ENCODE data around the gene MINDY4. TPM values are rescaled to one million over a fixed set of nuclear protein-coding genes. Genes with fewer than 3 reads are reported as not detected.

MINDY4 gene
- total RNA-seq, 2 experiments from 2014 or later, result 0.36 to 0.60 TPM

DNA sequence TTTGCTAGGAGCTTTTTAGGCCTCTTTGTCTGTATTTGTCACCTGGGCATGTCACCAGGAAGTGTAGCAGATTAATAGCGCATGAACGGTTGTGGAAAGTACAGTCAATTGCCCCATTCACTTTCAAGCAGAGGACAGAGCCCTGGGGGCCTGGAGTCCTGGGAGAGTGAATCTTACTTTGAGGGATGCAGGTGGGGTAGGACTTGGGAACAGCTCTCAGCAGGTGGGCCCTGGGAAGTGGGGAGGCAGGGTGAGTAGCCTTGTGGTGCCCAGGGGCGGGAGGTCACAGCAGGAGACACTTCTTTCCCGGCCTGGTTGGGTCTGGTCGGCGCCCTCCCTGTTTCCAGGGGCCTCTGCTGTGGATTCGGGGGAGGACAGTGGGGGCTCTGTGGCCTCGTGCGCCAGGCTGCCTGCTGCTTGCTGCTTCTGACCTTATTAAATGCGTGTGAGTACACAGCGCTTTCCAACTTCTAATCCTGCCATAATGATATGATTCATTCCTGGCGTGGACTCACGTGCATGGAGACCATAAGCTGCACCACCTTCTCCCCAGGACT is 88.8 kb downstream of the MINDY4 start:
- H3K4me3 Mint-ChIP-seq, result no peak overlapping the region
- TF ChIP-seq CTCF (IDR thresholded peaks at IDR 0.05), result no peak
- H3K4me1 Mint-ChIP-seq (ENCODE audit: low read depth), result no peaks in the 10 kb centered on the region
- no peaks in the 10 kb centered on the region for H3K9me3 Mint-ChIP-seq
- DNase-seq (no peak), ATAC-seq (ENCODE audit: poor library complexity) (no peak)
- Histone ChIP-seq H3K4me1 (ENCODE audit: insufficient read depth, low read length) (no peaks in the 10 kb centered on the region), H3K36me3 (ENCODE audit: insufficient read depth, low read length) (no peaks in the 10 kb centered on the region), H3K27ac (ENCODE audit: low read depth in 1 of 2, low read length in 2 of 2) (no peak overlapping the region), H3K9me3 (ENCODE audit: control insufficient read depth in 1 of 2, insufficient read depth in 1 of 2, low read length in 2 of 2) (no peaks in the 10 kb centered on the region), H3K4me3 (ENCODE audit: low read length) (no peak overlapping the region), H3K27me3 (ENCODE audit: control insufficient read depth in 1 of 2, insufficient read depth in 2 of 2, low read length in 2 of 2) (no peaks in the 10 kb centered on the region)
- intact Hi-C loops (cut with DNase I, micrococcal nuclease), result no loop called here
- no peaks in the 10 kb centered on the region for H3K27me3 Mint-ChIP-seq
- H3K27ac Mint-ChIP-seq, result no peak overlapping the region
- ChIA-PET CTCF (no interaction called here), POLR2A (no interaction called here)
- H3K36me3 Mint-ChIP-seq (ENCODE audit: low read depth), result no peaks in the 10 kb centered on the region

- Histone ChIP-seq H3K4me1 (ENCODE audit: insufficient read depth, low read length) (no peaks in the 10 kb centered on the region), H3K9me3 (ENCODE audit: control insufficient read depth in 1 of 2, insufficient read depth in 1 of 2, low read length in 2 of 2) (no peaks in the 10 kb centered on the region), H3K4me3 (ENCODE audit: low read length) (no peak overlapping the region), H3K27ac (ENCODE audit: low read depth in 1 of 2, low read length in 2 of 2) (no peak overlapping the region), H3K27me3 (ENCODE audit: control insufficient read depth in 1 of 2, insufficient read depth in 2 of 2, low read length in 2 of 2) (no peaks in the 10 kb centered on the region), H3K36me3 (ENCODE audit: insufficient read depth, low read length) (no peaks in the 10 kb centered on the region)
- H3K4me1 Mint-ChIP-seq (ENCODE audit: low read depth), result no peaks in the 10 kb centered on the region
- intact Hi-C loops (cut with DNase I, micrococcal nuclease), result no loop called here
- H3K9me3 Mint-ChIP-seq, result no peaks in the 10 kb centered on the region
- DNase-seq (no peak), ATAC-seq (ENCODE audit: poor library complexity) (no peak)
- no peak for TF ChIP-seq CTCF (IDR thresholded peaks at IDR 0.05)
- H3K36me3 Mint-ChIP-seq (ENCODE audit: low read depth), result no peaks in the 10 kb centered on the region
- no peak overlapping the region for H3K27ac Mint-ChIP-seq
- H3K27me3 Mint-ChIP-seq, result no peaks in the 10 kb centered on the region
- CTCF ChIA-PET, result no interaction called here
- POLR2A ChIA-PET, result no interaction called here
- no peak overlapping the region for H3K4me3 Mint-ChIP-seq
These were observed 90.4 kb downstream of the MINDY4 start for GRCh38 chr7:30861612-30862011.

- Mint-ChIP-seq H3K4me1 (ENCODE audit: low read depth) (no peaks in the 10 kb centered on the region), H3K27ac (no peak overlapping the region), H3K36me3 (ENCODE audit: low read depth) (no peaks in the 10 kb centered on the region), H3K27me3 (no peaks in the 10 kb centered on the region), H3K9me3 (no peaks in the 10 kb centered on the region), H3K4me3 (no peak overlapping the region)
- Histone ChIP-seq H3K36me3 (ENCODE audit: insufficient read depth, low read length) (no peaks in the 10 kb centered on the region), H3K27ac (ENCODE audit: low read depth in 1 of 2, low read length in 2 of 2) (no peak overlapping the region), H3K4me1 (ENCODE audit: insufficient read depth, low read length) (no peaks in the 10 kb centered on the region), H3K4me3 (ENCODE audit: low read length) (no peak overlapping the region), H3K27me3 (ENCODE audit: control insufficient read depth in 1 of 2, insufficient read depth in 2 of 2, low read length in 2 of 2) (no peaks in the 10 kb centered on the region), H3K9me3 (ENCODE audit: control insufficient read depth in 1 of 2, insufficient read depth in 1 of 2, low read length in 2 of 2) (no peaks in the 10 kb centered on the region)
- intact Hi-C loops (cut with DNase I, micrococcal nuclease), result no loop called here
- ATAC-seq (ENCODE audit: poor library complexity), result no peak
- no peak for DNase-seq
- TF ChIP-seq CTCF (IDR thresholded peaks at IDR 0.05), result no peak
- ChIA-PET CTCF (no interaction called here), POLR2A (no interaction called here)
These were observed 91.9 kb downstream of the MINDY4 start for GRCh38 chr7:30862995-30863705.

Data from CD4-positive, alpha-beta T cell (primary cell).